GM18517 (cell line): ENCODE data around the gene KIAA1210.

Experiments used
- ATAC-seq: cut with Tn5 transposase; IDR thresholded peaks from one replicate; pipeline ENCODE4 v1.9.1; 2021; ENCODE audit warnings: mild to moderate bottlenecking, moderate library complexity; ENCODE audit not compliant: unreplicated experiment

Gene KIAA1210

DNA sequence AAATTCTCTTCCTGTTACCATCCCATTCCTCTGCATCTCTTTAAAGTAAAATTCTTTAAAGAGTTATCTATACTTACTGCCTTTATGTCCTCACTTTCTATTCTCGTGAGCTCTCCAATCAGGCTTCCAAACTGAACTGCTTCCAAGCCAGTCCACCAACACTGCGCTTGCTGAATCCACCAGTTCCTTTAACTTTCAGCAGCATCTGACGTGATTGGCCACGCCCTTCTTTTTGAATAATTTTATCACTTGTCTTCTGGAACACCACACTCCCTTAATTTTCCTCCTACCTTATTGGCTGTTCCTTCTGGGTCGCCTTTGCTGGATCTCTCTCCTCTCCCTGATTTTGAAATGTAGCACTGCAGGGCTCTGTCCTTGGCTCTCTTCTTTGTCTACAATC, at the start of gene KIAA1210:
KIAA1210 (minus strand) TSS at position 163 of the 400 bp plus-strand sequence. CDS start 4,170 bp downstream, outside the sequence.
- ATAC-seq, result no peak

DNA sequence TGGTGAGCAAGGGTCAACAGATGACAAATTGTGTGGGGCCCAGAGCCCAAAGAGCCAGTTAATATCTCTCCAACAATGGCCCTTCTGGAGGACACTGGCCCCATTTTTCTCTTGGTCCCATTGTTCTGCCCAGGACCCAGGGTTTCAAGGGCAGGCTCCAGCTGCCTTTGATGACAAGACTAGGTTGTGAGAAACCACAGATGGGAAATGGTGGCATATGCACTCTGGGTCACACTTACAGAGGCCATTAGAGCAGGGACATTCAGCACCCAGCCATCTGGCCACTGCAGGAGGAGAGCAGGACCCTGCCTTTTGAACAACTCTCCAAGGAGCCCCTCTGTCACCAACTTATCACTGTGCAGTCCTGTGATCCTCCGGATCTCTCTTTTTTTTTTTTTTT, 49.7 kb upstream of the KIAA1210 start:
- no peak for ATAC-seq

DNA sequence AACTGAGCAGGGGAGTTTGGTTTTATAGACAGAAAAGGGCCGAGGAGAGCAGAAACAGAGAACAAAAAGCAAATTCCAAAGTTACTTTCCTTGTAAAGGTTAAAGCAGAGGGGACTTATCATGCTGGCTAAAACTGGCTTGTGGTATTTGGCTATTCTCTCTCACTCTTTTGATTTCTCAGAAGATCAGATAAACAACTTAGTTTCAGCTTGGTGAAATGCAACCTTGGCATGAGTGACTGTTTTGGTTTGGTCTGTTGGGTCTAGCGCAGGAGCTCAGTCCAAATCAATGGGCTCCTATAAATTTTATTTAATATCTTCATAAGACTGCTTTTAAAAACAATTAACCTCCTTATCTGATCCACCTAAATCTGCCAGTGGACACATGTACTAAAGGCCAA, 47.3 kb upstream of the KIAA1210 start:
- no peak for ATAC-seq

DNA sequence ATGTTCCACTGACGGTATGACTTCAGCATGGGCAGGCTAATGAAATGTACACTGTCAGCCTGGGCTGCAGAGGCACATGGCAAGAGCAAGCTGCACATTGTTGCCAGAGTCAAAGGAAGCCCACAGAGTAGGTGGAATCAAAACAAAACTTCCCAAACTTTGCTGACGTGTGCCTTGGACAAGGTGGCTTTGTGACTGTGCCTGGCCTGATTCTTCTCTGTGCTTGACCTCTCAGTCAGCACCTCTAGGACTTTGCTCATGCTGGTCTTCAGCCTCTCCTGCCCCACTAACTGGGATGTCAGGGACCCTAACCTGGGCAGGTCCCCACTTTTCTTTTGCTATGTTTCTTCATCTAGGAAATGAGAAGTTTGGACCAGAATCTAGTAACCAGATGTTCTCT, 40.5 kb upstream of the KIAA1210 start:
- ATAC-seq, result no peak

DNA sequence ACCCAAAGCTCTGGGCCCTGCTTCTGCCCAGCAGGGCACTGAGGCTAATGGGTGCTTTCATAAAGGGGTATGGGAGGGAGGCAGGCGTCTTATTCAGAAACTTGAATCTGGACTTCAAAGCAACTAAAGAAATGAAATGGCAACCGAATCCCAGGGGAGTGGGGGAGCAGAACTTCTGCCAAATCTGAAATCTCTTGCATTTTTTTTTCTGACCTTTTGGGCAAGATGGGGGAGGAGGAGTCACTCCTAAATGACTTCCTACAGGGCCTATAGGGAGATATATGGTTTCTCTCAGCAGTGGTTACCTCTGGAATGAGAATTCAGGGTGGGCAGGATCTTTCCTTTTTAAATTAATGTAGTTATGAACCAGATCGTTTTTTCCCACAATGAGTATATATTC, 30.6 kb upstream of the KIAA1210 start:
- no peak for ATAC-seq

DNA sequence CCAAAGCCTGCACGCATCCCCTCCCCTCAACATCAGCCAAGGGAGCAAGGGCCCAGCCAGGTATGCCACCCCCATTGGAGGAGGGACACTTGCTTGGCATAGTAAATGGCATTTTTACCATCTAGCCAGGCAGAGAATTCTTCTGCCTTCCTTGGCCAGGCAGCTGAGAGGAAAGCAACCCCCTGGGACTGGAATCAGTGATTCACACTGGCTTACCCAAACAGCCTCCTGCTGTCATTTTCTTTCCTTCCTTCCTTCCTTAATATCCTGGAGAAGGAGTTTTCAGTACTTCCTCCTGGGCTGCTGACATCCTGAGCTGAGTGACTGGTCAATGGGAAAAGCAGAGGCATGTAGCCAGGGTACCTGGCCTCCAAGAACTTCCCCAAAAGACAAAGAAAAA, 28.6 kb upstream of the KIAA1210 start:
- ATAC-seq, result no peak

DNA sequence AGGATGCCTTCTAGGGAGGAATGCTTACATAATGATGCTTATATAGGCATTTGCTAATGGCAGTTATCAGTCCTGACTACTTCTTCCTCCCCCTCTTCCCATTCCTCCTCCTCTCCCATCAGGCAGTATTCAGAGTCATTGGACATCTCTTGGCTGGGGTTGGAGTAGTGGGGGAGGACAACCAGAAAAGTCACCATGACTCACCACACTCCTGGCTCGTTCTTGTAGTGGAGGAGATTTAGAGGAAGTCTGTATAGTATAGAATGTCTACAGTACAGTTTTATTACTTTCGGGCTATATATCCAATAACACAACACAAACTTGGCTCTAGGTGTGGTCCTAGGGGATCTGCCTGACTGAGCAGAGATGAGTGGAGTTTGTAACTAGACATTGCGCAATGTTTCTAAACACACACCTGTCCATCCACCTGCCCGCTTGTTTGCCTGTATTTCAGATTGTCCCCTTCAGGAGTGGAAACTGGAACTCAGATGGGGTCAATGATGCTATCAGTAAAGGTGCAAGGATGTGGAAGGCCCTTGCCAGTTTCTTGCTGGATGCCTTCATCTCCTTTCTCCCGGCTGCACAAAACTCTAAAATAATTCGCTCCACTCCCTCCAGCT, 27.9 kb upstream of the KIAA1210 start:
- ATAC-seq, result no peak

DNA sequence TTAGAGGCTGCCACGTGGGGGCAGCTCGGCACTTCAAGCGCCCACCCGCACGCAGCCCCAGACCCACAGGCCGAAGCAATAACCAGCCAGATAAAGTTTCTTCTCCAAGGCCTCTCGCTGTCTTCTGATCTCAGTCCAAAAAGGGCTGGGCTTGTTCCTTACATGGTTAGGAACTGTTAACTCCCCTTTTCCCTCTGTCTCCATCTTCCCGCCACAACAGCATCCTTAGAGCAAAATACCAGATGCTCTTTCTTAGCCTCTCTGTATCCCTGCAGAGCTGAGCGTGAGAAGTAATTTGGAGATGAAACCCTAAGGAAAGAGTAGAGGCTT, 23.4 kb upstream of the KIAA1210 start:
- ATAC-seq, result no peak

DNA sequence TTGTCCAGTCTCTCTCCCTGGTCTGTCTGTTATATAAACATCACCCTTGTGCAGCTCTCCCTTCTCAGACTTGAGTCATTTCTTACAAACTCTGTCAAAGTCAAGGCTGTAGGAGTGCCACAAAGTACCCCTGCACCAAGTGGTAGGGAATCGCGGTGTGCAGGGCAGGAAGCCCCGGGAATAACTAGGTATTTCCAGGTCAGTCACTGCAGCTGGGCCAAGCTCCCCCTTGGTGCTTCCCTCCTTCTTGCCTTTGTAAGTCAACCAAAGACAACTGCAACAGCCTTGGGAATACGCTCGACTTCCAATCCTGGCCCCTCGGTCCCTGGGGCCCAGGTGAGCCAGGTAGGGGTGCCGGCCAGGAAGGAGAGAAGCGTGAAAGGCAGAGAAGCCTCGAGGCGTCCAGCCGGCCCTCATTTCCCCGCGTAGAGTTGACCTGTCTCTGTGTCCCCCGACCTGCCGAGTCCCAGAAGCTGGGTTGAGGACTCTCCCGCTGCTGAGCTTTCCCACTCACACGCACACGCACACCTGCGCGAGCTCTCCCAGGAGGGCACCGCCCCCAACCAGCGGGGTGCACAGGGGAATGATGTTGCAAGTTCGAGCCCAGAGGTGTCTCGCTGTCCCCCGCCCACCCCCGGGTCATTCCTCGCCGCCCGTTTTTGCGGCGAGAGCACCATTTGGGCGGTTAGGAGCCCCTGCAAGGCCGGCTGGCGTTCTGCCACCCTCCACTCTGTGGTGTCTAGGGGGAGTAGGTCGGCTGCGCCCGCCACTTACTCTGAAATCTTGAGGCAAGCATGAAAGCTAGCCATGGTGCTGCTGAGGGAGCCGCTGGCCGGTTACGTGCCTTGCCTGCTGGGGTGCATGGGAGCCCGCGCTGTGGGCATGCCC, 22.8 kb upstream of the KIAA1210 start:
- ATAC-seq, result no peak

DNA sequence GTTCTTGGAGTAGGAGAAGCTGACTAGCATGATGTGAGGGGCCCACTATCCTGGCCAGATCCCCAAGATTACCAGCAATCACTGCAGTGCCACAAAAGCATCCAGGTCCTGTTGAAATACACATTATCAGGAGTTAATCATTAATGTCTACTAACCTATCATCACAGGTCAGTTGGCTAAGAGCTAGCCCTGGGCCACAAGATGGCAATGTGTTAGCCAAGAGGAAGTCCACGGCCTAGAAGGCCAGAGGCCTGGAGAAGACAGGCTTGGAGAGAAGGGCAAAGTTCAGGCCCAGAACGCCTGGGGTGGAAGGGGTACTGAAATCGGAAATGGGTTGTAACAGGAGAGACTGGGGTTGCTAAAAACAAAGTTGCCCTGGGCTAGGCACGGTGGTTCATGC, 19.9 kb upstream of the KIAA1210 start:
- no peak for ATAC-seq

DNA sequence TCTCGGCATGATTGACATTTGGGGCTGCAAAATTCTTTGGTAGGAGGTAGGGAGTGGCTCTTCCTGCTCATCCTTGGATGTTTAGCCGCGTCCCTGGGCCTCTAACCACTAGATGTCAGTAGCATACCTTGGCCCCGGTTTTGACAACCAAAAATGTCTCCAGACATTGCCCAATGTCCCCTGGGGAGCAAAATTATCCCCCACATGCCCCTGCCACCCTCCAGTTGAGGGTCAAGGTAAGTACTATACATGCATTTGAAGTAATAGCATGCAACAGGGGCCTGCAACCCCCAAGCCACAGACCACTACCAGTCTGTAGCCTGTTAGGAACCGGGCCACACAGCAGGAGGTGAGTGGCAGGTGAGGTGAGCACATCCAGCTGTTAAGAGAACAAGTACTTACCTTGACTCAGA, 17.6 kb upstream of the KIAA1210 start:
- no peak for ATAC-seq

DNA sequence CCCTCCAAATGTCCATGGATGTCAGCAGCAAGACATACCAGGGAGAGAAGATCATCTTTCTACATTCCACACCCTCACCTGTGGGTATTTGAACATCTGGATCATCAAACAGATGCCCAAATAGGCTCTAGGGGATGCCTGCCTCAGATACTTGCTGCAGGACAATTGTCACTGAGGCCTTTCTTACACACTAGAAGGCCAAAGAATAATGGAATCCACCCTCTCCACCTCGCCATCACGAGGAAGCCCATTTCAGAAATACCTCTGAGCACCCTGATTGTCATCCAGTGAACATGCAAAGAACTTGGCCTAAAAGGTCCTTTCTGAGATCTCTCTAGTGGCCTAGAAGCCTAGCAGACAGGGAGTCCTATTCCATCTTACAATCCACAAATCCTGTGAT, 6.9 kb upstream of the KIAA1210 start:
- no peak for ATAC-seq

DNA sequence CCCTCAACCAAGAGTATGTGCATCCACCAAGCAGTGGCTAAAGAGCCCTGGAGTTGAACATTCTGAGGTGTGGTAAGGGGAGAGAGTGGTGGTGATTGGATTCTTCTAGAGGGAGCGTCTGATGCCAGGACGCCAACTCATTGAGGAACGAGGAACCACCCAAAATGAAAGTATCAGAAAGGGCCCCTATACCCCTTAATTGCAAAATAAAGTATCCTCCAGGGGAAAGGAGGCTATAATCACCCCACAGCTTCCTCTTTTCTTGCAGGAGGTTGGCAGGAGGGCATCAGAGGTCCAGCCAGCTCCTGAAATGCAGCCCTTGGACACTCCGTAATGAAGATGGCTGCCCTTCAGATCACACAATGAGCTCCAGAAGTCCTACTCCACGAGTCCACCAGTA, 5.3 kb upstream of the KIAA1210 start:
- ATAC-seq, result no peak

DNA sequence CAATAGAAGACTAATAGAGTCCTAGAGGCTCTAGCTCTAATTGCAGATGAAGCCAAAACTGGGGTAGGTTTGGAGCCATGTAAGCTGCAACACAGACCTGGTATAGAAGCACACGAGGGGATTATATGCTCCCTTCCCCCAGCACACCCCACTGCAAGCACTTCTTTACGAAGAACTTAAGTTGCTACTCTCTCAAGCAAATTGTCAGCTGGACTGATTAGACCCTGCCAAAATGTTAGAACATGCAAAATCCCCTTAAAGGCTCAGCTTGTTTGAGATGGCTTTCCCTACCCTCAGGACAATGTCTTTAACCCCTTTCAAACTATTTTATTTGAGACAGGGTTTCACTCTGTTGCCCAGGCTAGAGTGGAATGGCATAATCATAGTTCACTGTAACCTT, 4.7 kb upstream of the KIAA1210 start:
- no peak for ATAC-seq

DNA sequence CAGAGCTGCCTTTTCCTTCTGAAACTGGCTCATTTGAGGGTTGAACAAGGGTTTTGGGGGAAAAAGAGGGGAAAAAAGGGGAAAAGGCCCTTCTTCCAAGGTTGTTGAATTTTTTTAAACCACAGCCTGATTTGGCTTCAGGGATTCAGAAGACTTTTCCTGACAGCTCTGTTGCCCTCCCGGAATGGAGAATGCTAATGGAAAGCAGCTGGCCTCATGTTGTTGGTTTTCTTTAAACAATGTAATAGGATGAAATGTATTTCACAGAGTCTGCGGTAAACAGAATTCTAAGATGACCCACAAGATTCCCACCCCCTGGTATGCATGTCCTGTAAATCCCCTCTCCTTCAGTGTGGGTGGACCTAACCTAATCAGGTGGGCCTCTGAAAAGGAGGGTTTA, 3.3 kb upstream of the KIAA1210 start:
- ATAC-seq, result no peak

DNA sequence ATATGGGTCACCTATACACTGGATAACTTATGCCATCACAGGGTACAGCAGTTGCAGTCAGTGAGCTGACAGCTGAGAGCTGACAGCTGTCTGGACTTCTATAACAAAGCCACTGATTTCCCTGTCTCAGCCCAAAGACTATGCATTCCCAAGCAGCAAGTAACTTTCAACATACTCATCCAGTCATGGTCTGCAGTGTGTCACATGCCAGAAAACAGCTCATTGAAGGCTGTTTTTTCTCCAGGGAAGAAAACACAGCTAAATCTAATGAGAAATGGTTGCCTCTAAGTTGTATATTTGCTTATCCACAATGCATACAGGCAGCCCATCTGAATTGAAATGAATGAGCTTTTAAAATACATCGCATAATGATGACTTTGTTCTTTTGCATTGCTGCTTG, 6.3 kb downstream of the KIAA1210 start:
- no peak for ATAC-seq

DNA sequence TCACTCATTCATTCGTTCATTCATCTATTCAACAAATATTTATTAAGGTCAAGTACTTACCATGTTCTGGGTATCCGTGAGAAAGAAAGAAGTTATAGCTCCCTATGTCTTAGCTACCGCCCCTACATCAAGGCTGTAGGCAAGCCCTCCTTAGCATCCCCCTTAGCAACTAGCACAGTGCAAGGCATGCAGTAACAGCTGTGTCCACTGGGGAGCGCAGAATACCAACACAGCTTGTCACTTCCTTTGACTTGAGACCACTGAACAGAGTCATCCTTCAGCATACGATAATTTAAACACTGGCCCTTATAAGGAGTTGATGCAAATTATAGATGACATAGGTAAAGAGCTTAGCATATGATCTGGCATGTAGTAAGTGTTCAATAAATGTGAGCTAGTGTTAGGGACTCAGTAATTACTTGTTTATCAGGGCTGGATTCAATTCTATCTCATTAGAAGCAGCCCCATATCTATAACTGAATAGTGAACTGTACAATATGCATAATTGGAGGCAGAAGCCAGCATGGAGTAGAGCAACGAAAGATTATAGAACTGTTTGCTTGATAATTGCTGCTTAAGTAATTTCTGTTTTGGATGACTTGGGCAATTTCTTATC, 8.7 kb downstream of the KIAA1210 start:
- peak; percentile 75 for ATAC-seq

DNA sequence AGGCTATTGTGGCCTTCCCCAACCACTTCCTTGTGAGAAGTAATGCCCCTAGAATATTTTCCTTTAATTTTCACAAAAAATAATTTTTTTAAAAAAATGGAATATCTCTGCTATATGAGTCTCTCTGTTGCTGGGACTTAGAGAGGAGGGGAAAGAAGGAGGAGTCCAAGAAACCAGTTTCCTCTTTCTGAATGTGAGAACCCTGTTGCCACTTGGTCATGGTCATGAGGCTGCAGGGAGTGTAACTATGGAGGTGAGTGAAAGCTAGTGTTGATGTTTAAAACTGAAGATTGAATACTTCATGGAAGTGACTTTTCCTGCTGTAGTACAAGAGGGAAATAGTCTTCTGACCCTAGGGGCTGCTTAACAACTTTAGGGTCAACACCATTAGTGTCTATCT, 20.4 kb downstream of the KIAA1210 start:
- no peak for ATAC-seq

DNA sequence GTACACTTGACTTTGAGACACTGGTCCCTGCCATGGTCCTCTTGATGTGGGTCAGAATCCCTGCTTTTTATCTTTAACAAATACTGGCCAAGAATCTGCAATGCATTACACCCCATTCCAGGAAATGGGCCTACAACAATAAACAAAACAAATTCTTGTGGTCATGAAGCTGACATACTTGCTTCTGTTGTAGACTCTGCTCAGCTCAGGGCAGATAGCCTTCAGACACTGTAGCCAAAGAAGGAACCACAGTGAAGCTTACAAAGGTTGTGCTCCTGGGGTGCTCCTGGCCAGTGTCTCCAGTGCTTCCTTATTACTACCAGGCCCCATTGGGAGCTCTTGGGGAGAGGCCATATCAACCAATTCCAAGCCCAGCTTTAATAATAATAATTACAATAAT, 21.8 kb downstream of the KIAA1210 start:
- ATAC-seq, result no peak

DNA sequence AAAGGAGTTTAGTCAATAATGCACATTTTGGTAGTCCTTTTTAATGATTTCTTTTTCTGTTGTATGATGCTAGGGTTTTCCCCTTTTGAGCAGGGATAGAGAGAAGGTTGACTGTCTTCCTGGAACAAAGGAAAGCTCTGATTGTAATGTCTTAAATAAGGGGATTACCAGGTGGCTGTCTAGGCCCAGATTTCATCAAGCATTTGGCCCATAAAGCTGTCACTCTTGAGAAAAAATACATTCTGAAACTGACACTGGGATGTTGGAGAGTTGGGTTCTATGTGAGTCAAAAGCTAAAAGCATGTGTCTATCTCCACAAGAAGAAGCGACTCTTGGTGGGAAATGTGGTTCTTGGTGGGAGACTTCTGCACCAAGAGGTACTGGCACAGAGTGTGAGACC, 26.4 kb downstream of the KIAA1210 start:
- ATAC-seq, result no peak

DNA sequence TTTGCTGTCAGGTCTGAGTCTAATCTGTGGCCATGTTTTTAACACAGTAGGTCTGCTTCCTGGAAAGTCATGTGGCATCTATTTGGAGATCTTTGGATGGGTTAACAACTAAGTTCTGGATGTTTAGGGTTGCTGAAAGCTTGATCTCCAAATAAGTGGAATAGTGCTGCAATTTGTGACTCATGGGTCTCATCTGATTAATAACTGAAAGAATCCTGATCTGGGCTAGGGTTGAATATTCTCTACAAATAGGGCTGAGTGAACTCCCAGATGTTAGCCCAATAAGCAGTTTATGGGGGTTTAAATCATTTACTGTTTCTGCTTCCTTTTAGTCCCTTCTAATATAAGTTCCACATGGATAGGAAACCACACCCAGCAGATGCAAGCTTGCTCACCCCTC, 31.7 kb downstream of the KIAA1210 start:
- ATAC-seq, result no peak

DNA sequence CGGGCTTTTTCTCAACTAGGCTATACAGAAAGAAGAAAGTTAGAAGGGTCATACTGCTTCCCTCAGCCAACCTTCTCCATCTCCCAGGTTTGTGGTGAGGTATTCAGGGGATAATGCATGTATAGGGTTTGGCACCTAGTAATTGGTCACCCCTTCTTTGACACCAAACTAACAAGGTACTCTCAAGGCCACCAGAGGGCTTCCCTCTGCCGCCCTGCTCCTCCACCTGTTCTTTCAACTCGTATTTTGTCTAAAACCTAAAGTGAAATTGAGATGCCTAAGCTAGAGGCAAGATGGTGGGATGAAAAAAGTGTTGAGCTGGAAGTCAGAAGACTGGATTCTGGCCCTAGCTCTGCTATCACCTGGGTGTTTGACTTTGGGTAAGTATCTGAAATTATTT, 32.8 kb downstream of the KIAA1210 start:
- no peak for ATAC-seq
